Mucosa of rectum (tissue), 2 donors: Measurements from ENCODE around the gene NMT2.

Experiments used
- H3K27ac ChIP-seq, 2 donors: one replicate each; pipeline ENCODE4 v1.7.0; 2013; ENCODE audit warnings: inconsistent platforms in 2 of 2, low read depth in 2 of 2, low read length in 2 of 2
- H3K27me3 ChIP-seq, 2 donors: one replicate each; pipeline ENCODE4 v1.7.0; 2013; ENCODE audit warnings: low read length in 2 of 2; ENCODE audit not compliant: control insufficient read depth in 2 of 2, insufficient read depth in 2 of 2
- H3K36me3 ChIP-seq, 2 donors: one replicate each; pipeline ENCODE4 v1.7.0; 2013; ENCODE audit warnings: low read length in 2 of 2; ENCODE audit not compliant: control insufficient read depth in 2 of 2, insufficient read depth in 2 of 2
- H3K4me1 ChIP-seq, 2 donors: one replicate each; pipeline ENCODE4 v1.7.0; 2013; ENCODE audit warnings: low read length in 2 of 2, mild to moderate bottlenecking in 1 of 2; ENCODE audit not compliant: control insufficient read depth in 2 of 2, insufficient read depth in 2 of 2
- H3K4me3 ChIP-seq, 2 donors: one replicate each; pipeline ENCODE4 v1.7.0; 2013; ENCODE audit warnings: low read length in 2 of 2
- H3K9ac ChIP-seq, 2 donors: one replicate each; pipeline ENCODE4 v1.7.0; 2013; ENCODE audit warnings: low read length in 2 of 2, low read depth in 1 of 2, mild to moderate bottlenecking in 1 of 2
- H3K9me3 ChIP-seq, 2 donors: one replicate each; pipeline ENCODE4 v1.7.0; 2013; ENCODE audit warnings: low read length in 2 of 2; ENCODE audit not compliant: control insufficient read depth in 2 of 2
- donor health status: healthy.
- donor health status: Normal muscosa, but diverticular disease.

NMT2 gene

DNA sequence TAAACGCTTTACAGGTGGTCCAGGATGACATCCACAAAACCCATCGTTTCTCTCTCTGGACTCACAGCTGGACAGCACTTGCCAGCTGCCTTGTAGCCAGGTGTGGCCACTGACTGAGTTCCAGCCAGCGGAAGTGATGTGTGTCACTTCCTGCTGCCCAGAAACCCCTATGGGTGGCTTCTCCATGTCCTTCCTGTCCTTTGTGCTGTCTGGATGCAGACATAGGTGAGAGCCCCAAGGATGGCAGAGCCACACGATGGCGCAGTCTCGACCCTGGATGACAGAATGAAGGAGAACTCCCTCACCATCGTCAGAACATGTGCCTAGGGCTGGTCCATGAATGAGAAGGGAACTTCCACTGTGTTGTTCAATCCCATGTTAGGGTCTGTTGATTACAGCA lies 22.1 kb downstream of the NMT2 start:
- peaks cover 0 to 2% of the 10 kb centered on the region in 2 donors for H3K4me1 ChIP-seq
- H3K9me3 ChIP-seq = no peaks in the 10 kb centered on the region
- no peak overlapping the region for H3K9ac ChIP-seq
- H3K4me3 ChIP-seq = no peak overlapping the region
- no peaks in the 10 kb centered on the region for H3K36me3 ChIP-seq
- no peak overlapping the region for H3K27ac ChIP-seq
- H3K27me3 ChIP-seq = no peaks in the 10 kb centered on the region

DNA sequence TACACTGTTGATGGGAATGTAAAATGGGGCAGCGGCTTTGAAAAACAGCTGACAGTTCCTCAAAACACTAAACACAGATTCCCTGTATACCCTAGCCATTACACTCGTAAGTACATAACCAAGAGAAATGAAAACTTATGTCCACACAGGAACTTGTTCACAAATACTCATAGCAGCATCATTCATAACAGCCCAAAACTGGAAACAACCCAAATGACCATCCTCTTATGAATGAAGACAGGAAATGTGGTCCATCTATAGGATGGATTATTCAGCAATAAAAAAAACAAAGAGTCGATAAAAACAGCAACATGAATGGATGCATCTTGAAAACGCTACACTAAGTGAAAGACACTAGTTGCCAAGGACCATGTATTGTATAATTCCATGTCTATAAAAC lies 23.7 kb downstream of the NMT2 start:
- H3K36me3 ChIP-seq = peaks cover 0 to 2% of the 10 kb centered on the region in 2 donors
- no peak overlapping the region for H3K4me3 ChIP-seq
- H3K27ac ChIP-seq = no peak overlapping the region
- no peaks in the 10 kb centered on the region for H3K27me3 ChIP-seq
- H3K9ac ChIP-seq = no peak overlapping the region
- peaks cover 0 to 2% of the 10 kb centered on the region in 2 donors for H3K4me1 ChIP-seq
- H3K9me3 ChIP-seq = no peaks in the 10 kb centered on the region

DNA sequence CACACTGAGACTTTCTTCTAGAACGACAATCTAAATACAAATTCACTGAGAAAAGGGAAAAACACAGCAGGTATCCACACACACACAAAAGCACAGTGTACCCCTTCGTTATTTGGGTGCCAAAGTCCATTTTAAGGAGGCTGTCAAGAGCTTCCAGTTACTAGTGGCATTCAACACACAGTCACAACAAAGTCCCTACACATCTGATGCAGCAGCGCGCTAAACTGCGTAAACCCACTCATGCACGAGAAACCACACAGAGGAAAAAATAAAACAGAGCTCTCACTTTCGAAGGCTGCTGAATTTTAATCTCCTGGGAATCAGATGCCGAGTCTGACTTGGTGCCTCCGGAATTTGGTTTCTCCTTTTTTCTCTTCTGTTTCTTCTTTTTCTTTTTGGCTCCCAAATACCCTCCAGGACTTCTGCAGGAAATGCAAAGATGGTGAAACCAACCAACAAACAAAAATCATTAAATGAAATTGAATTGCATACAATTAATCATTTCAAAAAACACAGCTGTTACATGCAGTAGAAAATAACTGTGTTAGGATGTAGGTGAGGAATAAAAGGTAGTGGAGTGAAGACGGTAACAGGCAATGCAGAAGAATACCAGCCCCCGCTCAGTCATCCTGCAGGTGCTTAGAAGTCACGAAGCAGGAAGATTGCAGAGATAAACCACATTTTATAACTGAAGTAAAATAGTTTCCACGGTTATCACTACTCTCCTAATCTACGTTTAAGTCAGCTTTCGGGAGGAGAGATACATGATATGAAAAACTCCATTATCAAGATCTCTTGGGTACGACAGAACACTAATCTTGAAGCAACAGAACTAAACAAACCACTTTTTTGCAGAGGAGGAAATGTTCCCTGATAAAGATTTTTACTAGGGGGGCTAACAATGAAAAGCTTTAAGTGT lies 27.1 kb downstream of the NMT2 start:
- Histone ChIP-seq H3K9me3 (no peaks in the 10 kb centered on the region), H3K9ac (peak overlapping the region in 1 of 2 donors; percentile 17), H3K27me3 (no peaks in the 10 kb centered on the region), H3K4me1 (peaks cover 0 to 2% of the 10 kb centered on the region in 2 donors), H3K36me3 (peaks cover 5 to 7% of the 10 kb centered on the region in 2 donors), H3K4me3 (no peak overlapping the region), H3K27ac (no peak overlapping the region)

DNA sequence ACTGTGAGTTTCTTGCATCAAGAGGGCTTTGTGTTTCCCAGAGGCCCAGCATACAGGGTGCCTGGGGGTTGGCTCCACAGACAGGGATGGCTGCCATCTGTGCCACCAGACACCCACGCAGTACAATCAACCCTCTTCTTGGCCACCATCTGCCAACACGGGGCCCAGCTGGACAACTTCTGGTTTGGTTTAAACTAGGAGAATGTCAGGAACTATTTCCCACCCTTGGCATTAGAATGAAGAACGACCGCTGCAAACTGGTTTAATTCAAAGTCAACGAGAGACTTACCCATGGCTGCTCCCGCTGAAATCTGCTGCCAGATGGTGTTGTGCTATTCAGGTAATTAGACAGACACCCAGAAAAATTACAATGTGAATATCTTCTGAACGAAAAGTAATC lies 27.8 kb downstream of the NMT2 start:
- Histone ChIP-seq H3K9me3 (no peaks in the 10 kb centered on the region), H3K9ac (no peak overlapping the region), H3K27ac (no peak overlapping the region), H3K4me3 (no peak overlapping the region), H3K27me3 (no peaks in the 10 kb centered on the region), H3K36me3 (peaks cover 5 to 7% of the 10 kb centered on the region in 2 donors), H3K4me1 (peaks cover 0 to 2% of the 10 kb centered on the region in 2 donors)

DNA sequence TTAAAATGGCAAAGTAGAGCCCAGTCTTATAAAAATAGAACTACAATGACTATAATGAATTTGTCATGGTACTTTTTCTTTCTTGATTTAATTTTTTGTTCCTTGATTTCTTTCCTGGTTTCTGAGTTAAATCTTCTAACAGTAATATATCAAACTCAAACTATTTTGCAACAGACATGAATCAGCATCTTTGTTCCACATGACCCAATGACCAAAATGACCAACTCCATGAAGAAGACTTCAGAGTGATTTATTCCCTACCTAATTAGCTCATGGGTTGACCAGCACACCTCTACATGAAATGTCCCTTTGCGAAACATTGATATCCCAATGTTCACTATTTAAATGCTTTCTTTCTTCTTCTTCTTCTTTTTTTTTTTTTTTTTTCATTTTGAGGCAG lies 30.9 kb downstream of the NMT2 start:
- Histone ChIP-seq H3K9me3 (no peaks in the 10 kb centered on the region), H3K4me3 (no peak overlapping the region), H3K27me3 (no peaks in the 10 kb centered on the region), H3K36me3 (peaks cover 26 to 32% of the 10 kb centered on the region in 2 donors), H3K27ac (no peak overlapping the region), H3K9ac (no peak overlapping the region), H3K4me1 (peaks cover 0 to 2% of the 10 kb centered on the region in 2 donors)

DNA sequence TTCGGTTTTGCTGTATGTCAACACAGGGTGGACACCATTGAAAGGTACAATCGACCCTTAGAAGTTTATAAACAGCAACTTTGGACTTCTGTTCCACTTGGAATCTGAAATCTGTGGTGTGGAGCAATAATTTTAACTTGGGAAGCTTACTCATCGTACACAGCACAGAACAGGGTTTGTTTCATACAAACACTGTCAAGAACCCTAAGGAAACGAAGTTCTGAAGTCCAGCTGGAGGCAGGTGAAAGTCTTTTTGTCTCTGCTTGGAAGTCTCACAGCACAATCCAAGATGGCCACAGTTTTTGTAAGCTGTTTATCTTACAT lies 31.5 kb downstream of the NMT2 start:
- no peak overlapping the region for H3K9ac ChIP-seq
- H3K4me3 ChIP-seq = no peak overlapping the region
- no peaks in the 10 kb centered on the region for H3K27me3 ChIP-seq
- peaks cover 27 to 33% of the 10 kb centered on the region in 2 donors for H3K36me3 ChIP-seq
- H3K9me3 ChIP-seq = no peaks in the 10 kb centered on the region
- no peak overlapping the region for H3K27ac ChIP-seq
- peaks cover 0 to 2% of the 10 kb centered on the region in 2 donors for H3K4me1 ChIP-seq

DNA sequence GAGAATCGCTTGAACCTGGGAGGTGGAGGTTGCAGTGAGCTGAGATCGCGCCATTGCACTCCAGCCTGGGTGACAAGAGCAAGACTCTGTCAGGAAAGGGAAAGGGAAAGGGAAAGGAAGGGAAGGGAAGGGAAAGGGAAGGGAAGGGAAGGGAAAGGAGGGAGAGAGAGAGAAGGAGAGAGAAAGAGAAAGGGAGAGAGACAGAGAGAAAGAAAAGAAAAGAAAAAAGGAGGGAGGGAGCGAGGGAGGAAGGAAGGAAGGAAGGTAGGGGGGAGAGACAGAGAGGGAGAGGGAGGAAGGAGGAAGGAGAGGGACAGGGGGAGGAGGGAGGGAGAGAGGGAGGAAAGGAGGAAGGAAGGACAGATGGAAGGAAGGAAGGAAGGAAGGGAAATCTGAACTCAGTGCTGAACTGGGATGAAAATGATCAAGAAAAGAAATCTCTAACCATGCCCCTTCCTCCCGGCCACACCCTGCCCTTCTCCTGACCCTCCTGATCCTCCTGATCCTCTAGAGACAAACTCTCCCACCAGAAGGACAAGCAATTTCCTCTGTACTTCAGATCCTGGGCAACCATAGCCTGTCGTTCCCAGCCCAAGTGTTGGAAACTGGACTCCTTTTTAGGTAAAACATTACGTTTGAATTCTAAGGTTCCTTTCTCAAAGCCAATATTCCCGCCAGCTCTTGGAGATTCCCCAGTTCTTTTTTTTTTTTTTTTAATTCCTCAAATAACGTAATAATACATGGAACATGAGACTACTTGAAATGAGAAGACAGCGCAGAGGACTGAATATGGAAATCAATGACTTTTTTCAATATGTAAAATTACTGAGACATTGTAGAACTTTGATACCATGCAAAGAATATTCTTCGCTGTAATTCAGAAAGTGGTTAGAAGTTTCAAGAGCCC lies 32.1 kb downstream of the NMT2 start:
- H3K9ac ChIP-seq = no peak overlapping the region
- no peak overlapping the region for H3K4me3 ChIP-seq
- no peaks in the 10 kb centered on the region for H3K4me1 ChIP-seq
- H3K27me3 ChIP-seq = no peaks in the 10 kb centered on the region
- peaks cover 27 to 36% of the 10 kb centered on the region in 2 donors for H3K36me3 ChIP-seq
- H3K27ac ChIP-seq = no peak overlapping the region
- no peaks in the 10 kb centered on the region for H3K9me3 ChIP-seq

DNA sequence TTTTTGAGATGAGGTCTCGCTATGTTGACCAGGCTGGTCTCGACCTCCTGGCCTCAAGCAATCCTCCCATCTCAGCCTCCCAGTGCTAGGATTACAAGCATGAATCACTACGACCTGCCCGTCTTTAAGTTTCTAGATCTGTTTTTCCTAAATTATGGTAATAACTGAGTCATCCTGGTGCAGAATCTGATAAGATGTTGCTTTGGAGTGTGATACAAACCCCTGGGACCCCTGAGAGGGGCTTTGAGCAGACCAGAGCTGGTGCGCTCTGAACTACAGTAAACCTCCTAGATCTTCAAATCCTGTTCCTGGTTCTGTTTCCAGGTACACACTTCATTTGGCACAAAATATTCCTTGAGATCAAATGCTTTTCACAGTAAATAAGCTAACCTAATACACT lies 37.2 kb downstream of the NMT2 start:
- no peaks in the 10 kb centered on the region for H3K4me1 ChIP-seq
- H3K36me3 ChIP-seq = peaks cover 33 to 35% of the 10 kb centered on the region in 2 donors

DNA sequence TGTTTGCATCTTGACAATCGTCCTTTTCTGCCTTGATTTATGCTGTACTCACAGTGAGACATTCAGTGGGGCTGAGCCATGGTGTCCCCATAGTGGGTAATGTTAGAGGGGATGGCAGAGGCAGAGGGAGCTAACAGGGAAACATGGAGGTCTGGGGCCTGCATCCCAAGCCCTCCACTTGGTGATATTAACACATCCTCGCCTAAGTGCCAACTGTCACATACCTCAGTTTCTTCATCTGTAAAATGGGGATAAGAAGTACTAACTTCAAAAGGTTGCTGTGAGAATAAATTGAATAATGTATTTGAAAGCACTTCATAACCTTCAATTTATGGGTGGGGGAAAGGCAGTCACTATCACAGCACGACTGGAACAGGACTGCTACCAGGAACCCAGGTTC lies 43.6 kb downstream of the NMT2 start:
- Histone ChIP-seq H3K27ac (no peak overlapping the region), H3K4me3 (no peak overlapping the region), H3K9me3 (no peaks in the 10 kb centered on the region), H3K9ac (no peak overlapping the region), H3K36me3 (peaks cover 18 to 21% of the 10 kb centered on the region in 2 donors), H3K27me3 (no peaks in the 10 kb centered on the region), H3K4me1 (no peaks in the 10 kb centered on the region)

More for the DNA sequence above, 37.2 kb downstream of the NMT2 start:
- Histone ChIP-seq H3K9ac (no peak overlapping the region), H3K27ac (no peak overlapping the region), H3K9me3 (no peaks in the 10 kb centered on the region), H3K27me3 (no peaks in the 10 kb centered on the region), H3K4me3 (no peak overlapping the region)

DNA sequence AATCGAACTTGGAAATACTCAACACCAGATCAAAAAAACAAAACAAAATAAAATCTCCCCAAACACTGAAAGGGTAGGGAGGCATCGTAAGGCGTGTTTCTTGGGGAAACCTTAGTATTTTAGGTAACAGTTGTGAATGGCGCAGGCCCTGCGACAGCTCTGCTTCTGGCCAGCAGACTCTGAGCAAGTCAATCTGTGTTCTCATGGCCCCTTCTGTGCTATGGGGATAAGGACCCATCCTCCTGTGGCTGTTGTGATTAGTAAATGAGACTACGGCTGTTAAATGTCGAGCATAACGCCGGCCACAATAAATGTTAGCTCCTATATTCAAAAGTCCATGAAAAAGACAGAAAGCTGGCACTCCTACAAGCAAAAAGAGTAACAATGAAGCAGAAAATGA lies 44.3 kb downstream of the NMT2 start:
- no peaks in the 10 kb centered on the region for H3K9me3 ChIP-seq
- H3K36me3 ChIP-seq = peaks cover 18 to 28% of the 10 kb centered on the region in 2 donors
- no peak overlapping the region for H3K27ac ChIP-seq
- H3K27me3 ChIP-seq = no peaks in the 10 kb centered on the region
- H3K4me1 ChIP-seq = no peaks in the 10 kb centered on the region
- no peak overlapping the region for H3K4me3 ChIP-seq
- H3K9ac ChIP-seq = no peak overlapping the region
